Keratinocyte (primary cell): ENCODE measurements around the gene FTCD.

ENCODE experiments used
- EZH2 ChIP-seq: IDR thresholded peaks from one replicate; pipeline ENCODE4 v1.6.1; 2012; ENCODE audit warnings: inconsistent platforms, mild to moderate bottlenecking, low read length, moderate library complexity
- TF ChIP-seq, protein P1 (sequence below), 3 experiments: IDR thresholded peaks in 1 of 3; conservative IDR thresholded peaks in 1 of 3; optimal IDR thresholded peaks in 1 of 3; 2 replicates in 2 of 3; 3 replicates in 1 of 3; pipeline versions ENCODE3 to v1.5.1; 2011; ENCODE audit warnings: low read length in 3 of 3, mild to moderate bottlenecking in 3 of 3, moderate library complexity in 2 of 3, control low read depth in 1 of 3, inconsistent platforms in 1 of 3; ENCODE audit not compliant: insufficient read depth in 2 of 3; ENCODE audit errors: extremely low read depth in 1 of 3

DNA sequence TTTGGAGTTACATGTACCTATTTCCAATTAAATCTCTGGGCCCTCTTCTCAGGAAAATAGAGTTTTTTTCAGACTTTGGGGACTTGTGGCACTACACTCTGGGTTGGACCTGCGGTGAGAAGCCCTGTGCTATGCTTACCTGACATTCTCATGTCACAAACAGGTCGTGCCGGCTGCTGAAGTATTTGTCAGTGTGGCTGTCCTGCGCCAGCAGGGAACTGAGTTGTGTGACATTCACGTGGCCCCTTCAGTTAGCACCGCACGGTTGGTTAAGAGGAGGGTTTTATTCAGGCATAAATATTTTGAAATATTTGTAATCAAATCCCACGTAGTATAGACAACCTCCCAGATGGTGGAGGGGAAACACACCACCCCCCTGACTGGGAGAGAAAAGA is 63.8 kb downstream of the FTCD start:
- TF ChIP-seq, protein P1, sequence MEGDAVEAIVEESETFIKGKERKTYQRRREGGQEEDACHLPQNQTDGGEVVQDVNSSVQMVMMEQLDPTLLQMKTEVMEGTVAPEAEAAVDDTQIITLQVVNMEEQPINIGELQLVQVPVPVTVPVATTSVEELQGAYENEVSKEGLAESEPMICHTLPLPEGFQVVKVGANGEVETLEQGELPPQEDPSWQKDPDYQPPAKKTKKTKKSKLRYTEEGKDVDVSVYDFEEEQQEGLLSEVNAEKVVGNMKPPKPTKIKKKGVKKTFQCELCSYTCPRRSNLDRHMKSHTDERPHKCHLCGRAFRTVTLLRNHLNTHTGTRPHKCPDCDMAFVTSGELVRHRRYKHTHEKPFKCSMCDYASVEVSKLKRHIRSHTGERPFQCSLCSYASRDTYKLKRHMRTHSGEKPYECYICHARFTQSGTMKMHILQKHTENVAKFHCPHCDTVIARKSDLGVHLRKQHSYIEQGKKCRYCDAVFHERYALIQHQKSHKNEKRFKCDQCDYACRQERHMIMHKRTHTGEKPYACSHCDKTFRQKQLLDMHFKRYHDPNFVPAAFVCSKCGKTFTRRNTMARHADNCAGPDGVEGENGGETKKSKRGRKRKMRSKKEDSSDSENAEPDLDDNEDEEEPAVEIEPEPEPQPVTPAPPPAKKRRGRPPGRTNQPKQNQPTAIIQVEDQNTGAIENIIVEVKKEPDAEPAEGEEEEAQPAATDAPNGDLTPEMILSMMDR (optimal IDR thresholded peaks at IDR 0.05 in 1 of 3, IDR thresholded peaks at IDR 0.05 in 1 of 3, conservative IDR thresholded peaks at IDR 0.05 in 1 of 3; ENCODE audit: extremely low read depth in 1 of 3, insufficient read depth in 2 of 3, low read length in 3 of 3), result no peak
- TF ChIP-seq EZH2, result no peak
